HG02610 (cell line): Measurements from ENCODE around the gene TSC22D3.
"Not testable (repeated sequence)": the region's sequence is repeated elsewhere in the genome, so short reads cannot be mapped to it uniquely, and the experiment has no call there.

ENCODE experiments used
- ATAC-seq: cut with Tn5 transposase; IDR thresholded peaks from one replicate; pipeline ENCODE4 v1.9.1; 2021; ENCODE audit warnings: mild to moderate bottlenecking, moderate library complexity; ENCODE audit not compliant: unreplicated experiment

Gene TSC22D3

GRCh38 chrX:107684956-107685385, 90.6 kb downstream of the TSC22D3 start:
- ATAC-seq: peak; percentile 94

GRCh38 chrX:107683931-107684330, 91.7 kb downstream of the TSC22D3 start:
- no peak for ATAC-seq

GRCh38 chrX:107683124-107683895, 92.3 kb downstream of the TSC22D3 start:
- ATAC-seq: no peak

GRCh38 chrX:107682256-107682655, 93.3 kb downstream of the TSC22D3 start:
- ATAC-seq: no peak

GRCh38 chrX:107678957-107679740, 96.4 kb downstream of the TSC22D3 start:
- ATAC-seq: no peak

GRCh38 chrX:107677909-107678308, 97.7 kb downstream of the TSC22D3 start:
- no peak for ATAC-seq

GRCh38 chrX:107677501-107677901, 98.1 kb downstream of the TSC22D3 start:
- no peak for ATAC-seq

- ATAC-seq: peak; percentile 32
These were observed 98.8 kb downstream of the TSC22D3 start for GRCh38 chrX:107676559-107677378.

- ATAC-seq: no peak
These were observed 99.6 kb downstream of the TSC22D3 start for GRCh38 chrX:107675823-107676555.

GRCh38 chrX:107675365-107675654, 100.3 kb downstream of the TSC22D3 start:
- no peak for ATAC-seq

- no peak for ATAC-seq
These were observed 100.9 kb downstream of the TSC22D3 start for GRCh38 chrX:107674480-107675364.

- peak; percentile 89 for ATAC-seq
These were observed 101.6 kb downstream of the TSC22D3 start for GRCh38 chrX:107673933-107674479.

GRCh38 chrX:107673431-107673830, 102.2 kb downstream of the TSC22D3 start:
- peak; percentile 0 for ATAC-seq

- ATAC-seq: no peak
These were observed 102.6 kb downstream of the TSC22D3 start for GRCh38 chrX:107672955-107673378.

- ATAC-seq: not testable (repeated sequence)
These were observed 104.3 kb downstream of the TSC22D3 start for GRCh38 chrX:107671256-107671655.

- no peak for ATAC-seq
These were observed 105.5 kb downstream of the TSC22D3 start for GRCh38 chrX:107669885-107670628.

- no peak for ATAC-seq
These were observed 106.3 kb downstream of the TSC22D3 start for GRCh38 chrX:107669261-107669660.

GRCh38 chrX:107668710-107669109, 106.9 kb downstream of the TSC22D3 start:
- ATAC-seq: not testable (repeated sequence)

- ATAC-seq: no peak
These were observed 108.2 kb downstream of the TSC22D3 start for GRCh38 chrX:107667426-107667825.
